GM19463 (cell line): ENCODE measurements around the gene MUC7.

Source experiments
- ATAC-seq: cut with Tn5 transposase; IDR thresholded peaks from one replicate; pipeline ENCODE4 v1.9.1; 2021; ENCODE audit warnings: mild to moderate bottlenecking, moderate library complexity; ENCODE audit not compliant: unreplicated experiment

Gene MUC7

DNA sequence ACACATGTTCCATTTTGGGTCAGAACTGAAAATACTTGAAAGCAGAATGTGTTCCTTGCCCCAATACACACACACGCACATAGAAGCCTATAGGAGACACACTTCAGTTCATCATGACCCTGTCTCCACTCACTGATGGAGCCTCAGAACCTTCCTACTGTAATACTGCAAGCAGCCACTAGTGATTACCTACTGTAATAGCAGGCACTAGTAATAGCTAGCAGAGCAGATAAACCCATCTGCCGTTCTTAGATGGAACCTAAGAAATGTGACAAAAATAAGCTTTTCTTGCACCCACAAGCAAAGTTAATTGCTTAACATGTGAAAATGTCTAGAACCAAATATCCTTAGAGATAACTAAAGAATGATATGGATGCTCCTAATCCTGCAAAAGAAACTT is 60.0 kb downstream of the MUC7 start:
- ATAC-seq = no peak
